ENCODE data around the gene FKBP5.

GRCh38 chr6:35718911-35719381 lies 30.2 kb upstream of the FKBP5 start:
- TF ChIP-seq CTCF (IDR thresholded peaks at IDR 0.05; ENCODE audit: insufficient read depth, low read depth, low read length) = no peak
- no peak for TF ChIP-seq EZH2 (IDR thresholded peaks at IDR 0.05; ENCODE audit: insufficient read depth, low read length)

All from astrocyte (in vitro differentiated cells and primary cell).